Measurements from ENCODE around the gene P4HB.

DNA sequence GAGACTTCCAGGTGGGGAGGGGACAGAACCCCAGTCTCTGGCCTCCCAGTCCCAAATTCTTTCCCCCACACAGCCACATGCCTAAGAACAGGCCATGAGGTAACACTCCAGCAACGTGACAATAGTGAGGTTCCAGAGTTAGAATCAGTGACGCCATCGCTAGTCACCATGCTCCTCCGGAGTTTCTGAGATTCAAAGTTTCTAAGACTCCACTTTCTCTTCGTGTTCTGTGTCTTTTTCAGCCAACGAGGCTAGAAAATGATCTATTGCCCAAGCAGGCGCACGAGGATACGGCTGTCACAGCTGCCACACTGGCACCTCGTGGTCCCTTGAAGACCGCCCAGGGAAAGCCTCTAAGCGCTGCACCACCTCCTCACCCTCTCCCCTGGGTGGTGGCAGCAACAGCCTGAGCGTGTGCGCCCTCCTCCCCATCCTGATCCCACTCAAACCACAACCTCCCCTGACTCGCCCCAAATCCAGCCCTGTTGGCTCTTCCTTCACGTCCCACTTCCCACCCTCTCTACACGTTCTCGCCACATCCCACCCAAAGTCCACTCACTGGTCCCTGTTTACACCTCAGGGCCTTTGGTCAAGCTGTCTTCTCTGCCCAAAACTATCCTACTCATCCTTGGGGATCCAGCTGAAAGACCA, 28.3 kb downstream of the P4HB start:
- TF ChIP-seq POLR2A (IDR thresholded peaks at IDR 0.05), result no peak
- TF ChIP-seq, protein P1, sequence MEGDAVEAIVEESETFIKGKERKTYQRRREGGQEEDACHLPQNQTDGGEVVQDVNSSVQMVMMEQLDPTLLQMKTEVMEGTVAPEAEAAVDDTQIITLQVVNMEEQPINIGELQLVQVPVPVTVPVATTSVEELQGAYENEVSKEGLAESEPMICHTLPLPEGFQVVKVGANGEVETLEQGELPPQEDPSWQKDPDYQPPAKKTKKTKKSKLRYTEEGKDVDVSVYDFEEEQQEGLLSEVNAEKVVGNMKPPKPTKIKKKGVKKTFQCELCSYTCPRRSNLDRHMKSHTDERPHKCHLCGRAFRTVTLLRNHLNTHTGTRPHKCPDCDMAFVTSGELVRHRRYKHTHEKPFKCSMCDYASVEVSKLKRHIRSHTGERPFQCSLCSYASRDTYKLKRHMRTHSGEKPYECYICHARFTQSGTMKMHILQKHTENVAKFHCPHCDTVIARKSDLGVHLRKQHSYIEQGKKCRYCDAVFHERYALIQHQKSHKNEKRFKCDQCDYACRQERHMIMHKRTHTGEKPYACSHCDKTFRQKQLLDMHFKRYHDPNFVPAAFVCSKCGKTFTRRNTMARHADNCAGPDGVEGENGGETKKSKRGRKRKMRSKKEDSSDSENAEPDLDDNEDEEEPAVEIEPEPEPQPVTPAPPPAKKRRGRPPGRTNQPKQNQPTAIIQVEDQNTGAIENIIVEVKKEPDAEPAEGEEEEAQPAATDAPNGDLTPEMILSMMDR (IDR thresholded peaks at IDR 0.05), result no peak
